CD4-positive, alpha-beta T cell treated with Interleukin-15 for 4 hours (primary cell): ENCODE data around the gene TSPYL1.
"Not testable (repeated sequence)": the region's sequence is repeated elsewhere in the genome, so short reads cannot be mapped to it uniquely, and the experiment has no call there.

Experiments
- DNase-seq: peaks from one replicate; pipeline ENCODE4 v3.0.0-alpha.2; 2020; ENCODE audit warnings: low spot score

The TSPYL1 gene

GRCh38 chr6:116279232-116280160, at the start of gene TSPYL1:
Gene TSPYL1, minus strand, starts transcription at chr6:116279930. Its CDS starts 100 bp downstream, at chr6:116279830.
- DNase-seq: peak; percentile 96

GRCh38 chr6:116329156-116329555, 49.4 kb upstream of the TSPYL1 start:
- no peak for DNase-seq

GRCh38 chr6:116328528-116328903, 48.8 kb upstream of the TSPYL1 start:
- DNase-seq: no peak

- DNase-seq: no peak
Observed at GRCh38 chr6:116327803-116328527, 48.2 kb upstream of the TSPYL1 start.

- DNase-seq: no peak
Observed at GRCh38 chr6:116326996-116327395, 47.3 kb upstream of the TSPYL1 start.

- no peak for DNase-seq
Observed at GRCh38 chr6:116326181-116326671, 46.5 kb upstream of the TSPYL1 start.

- not testable (repeated sequence) for DNase-seq
Observed at GRCh38 chr6:116325634-116326132, 46.0 kb upstream of the TSPYL1 start.

- DNase-seq: no peak
Observed at GRCh38 chr6:116323863-116324262, 44.1 kb upstream of the TSPYL1 start.

GRCh38 chr6:116321933-116322332, 42.2 kb upstream of the TSPYL1 start:
- DNase-seq: not testable (repeated sequence)

GRCh38 chr6:116316772-116317467, 37.2 kb upstream of the TSPYL1 start:
- DNase-seq: no peak

- DNase-seq: peak; percentile 2
Observed at GRCh38 chr6:116314878-116315277, 35.1 kb upstream of the TSPYL1 start.

- no peak for DNase-seq
Observed at GRCh38 chr6:116314218-116314617, 34.5 kb upstream of the TSPYL1 start.

GRCh38 chr6:116313101-116313776, 33.5 kb upstream of the TSPYL1 start:
- no peak for DNase-seq

- no peak for DNase-seq
Observed at GRCh38 chr6:116309657-116310056, 29.9 kb upstream of the TSPYL1 start.

GRCh38 chr6:116309001-116309400, 29.3 kb upstream of the TSPYL1 start:
- DNase-seq: no peak

GRCh38 chr6:116307633-116308032, 27.9 kb upstream of the TSPYL1 start:
- no peak for DNase-seq

- DNase-seq: no peak
Observed at GRCh38 chr6:116307001-116307400, 27.3 kb upstream of the TSPYL1 start.

- no peak for DNase-seq
Observed at GRCh38 chr6:116304538-116305097, 24.9 kb upstream of the TSPYL1 start.

- no peak for DNase-seq
Observed at GRCh38 chr6:116301104-116301503, 21.4 kb upstream of the TSPYL1 start.

GRCh38 chr6:116300566-116300965, 20.8 kb upstream of the TSPYL1 start:
- DNase-seq: no peak

GRCh38 chr6:116298973-116299372, 19.2 kb upstream of the TSPYL1 start:
- DNase-seq: no peak
